A549 (cell line): ENCODE results near the gene PYGO2. TPM values are rescaled to one million over a fixed set of nuclear protein-coding genes. Genes with fewer than 3 reads are reported as not detected.

Source experiments
- ATAC-seq, 2 experiments: fragments of 200-7000 bp in 1 of 2; fragments of >200 bp in 1 of 2; cut with Nextera tagmentation in 1 of 2; cut with Tn5 transposase in 1 of 2; 3 replicates each; pipeline versions ENCODE4 v1.8.0 to v1.9.1; 2018 to 2020; ENCODE audit warnings: mild to moderate bottlenecking in 1 of 2, moderate library complexity in 1 of 2
- CTCF ChIA-PET: fragments of 300-600 bp; sonication (Branson Sonifier 250); formaldehyde crosslinking; extraction: SDS; loops from one replicate; lab custom pipeline; 2021; ENCODE audit warnings: antibody characterized with exemption, inconsistent platforms; lab: Yijun Ruan, JAX
- POLR2A ChIA-PET: fragments of 350-600 bp; formaldehyde crosslinking; extraction: SDS; loops from one replicate; lab custom pipeline; 2021; ENCODE audit warnings: antibody characterized with exemption, inconsistent platforms; lab: Yijun Ruan, JAX
- DNase-seq, 2 experiments: peaks; one replicate each; pipeline versions ENCODE4 v3.0.0 to v3.0.0-alpha.2; 2011 to 2016; ENCODE audit warnings: low read depth in 1 of 2, low spot score in 1 of 2
- FAIRE-seq: peaks from 2 replicates; lab custom pipeline; 2011; peaks lifted over from hg19 to GRCh38; lab: Jason Lieb, UNC
- H3K27ac ChIP-seq, 2 experiments: fragments of >200 bp; sonication (Bioruptor Twin); formaldehyde crosslinking; 3 replicates each; pipeline ENCODE4 v1.5.1; 2016 to 2017
- H3K4me1 ChIP-seq: fragments of >200 bp; sonication (Bioruptor Twin); formaldehyde crosslinking; 3 replicates; pipeline ENCODE4 v1.6.1; 2016
- H3K4me2 ChIP-seq: fragments of >200 bp; sonication (Bioruptor Twin); formaldehyde crosslinking; 3 replicates; pipeline ENCODE4 v1.6.1; 2016
- H3K4me3 ChIP-seq: fragments of >200 bp; sonication (Bioruptor Twin); formaldehyde crosslinking; 3 replicates; pipeline ENCODE4 v1.5.1; 2016
- H3K9me3 ChIP-seq: fragments of >200 bp; sonication (Bioruptor Twin); formaldehyde crosslinking; 3 replicates; pipeline ENCODE4 v1.6.1; 2016
- CEBPB ChIP-seq, 2 experiments: fragments of >200 bp in 1 of 2; sonication (Bioruptor Twin) in 1 of 2; formaldehyde crosslinking in 1 of 2; IDR thresholded peaks; 2 replicates each; pipeline ENCODE4 v1.6.1; 2012 to 2016
- CHD4 ChIP-seq: fragments of 200-600 bp; sonication (generic); IDR thresholded peaks from 2 replicates; pipeline ENCODE4 v1.6.1; 2016; ENCODE audit warnings: antibody characterized with exemption, mild to moderate bottlenecking, borderline replicate concordance
- ESRRA ChIP-seq: fragments of 150-350 bp; IDR thresholded peaks from 2 replicates; pipeline ENCODE4 v1.6.1; 2014; ENCODE audit warnings: mild to moderate bottlenecking, low read length, borderline replicate concordance
- HDAC2 ChIP-seq: fragments of 200-600 bp; sonication (generic); IDR thresholded peaks from 2 replicates; pipeline ENCODE4 v1.6.1; 2016
- HOXB5 ChIP-seq: fragments of 250-450 bp; sonication (Bioruptor Pico); IDR thresholded peaks from 2 replicates; pipeline ENCODE4 v1.5.0; 2020; ENCODE audit warnings: mild to moderate bottlenecking, moderate library complexity
- JUN ChIP-seq, 2 experiments: fragments of >200 bp; sonication (Bioruptor Twin); formaldehyde crosslinking; IDR thresholded peaks; 2 replicates in 1 of 2; 3 replicates in 1 of 2; pipeline ENCODE4 v1.6.1; 2016 to 2017
- KDM1A ChIP-seq: fragments of 200-600 bp; sonication (generic); IDR thresholded peaks from 2 replicates; pipeline ENCODE4 v1.6.1; 2016; ENCODE audit warnings: low read depth, mild to moderate bottlenecking
- PHF8 ChIP-seq: fragments of 200-600 bp; sonication (generic); IDR thresholded peaks from 2 replicates; pipeline ENCODE4 v1.6.1; 2016; ENCODE audit warnings: low read depth, mild to moderate bottlenecking, antibody characterized with exemption, moderate library complexity, borderline replicate concordance
- POLR2AphosphoS2 ChIP-seq: conservative IDR thresholded peaks from 2 replicates; pipeline ENCODE4 v1.6.1; 2012; ENCODE audit warnings: low read length, improper control_type of control experiment, inconsistent platforms
- RARB ChIP-seq: fragments of 250-450 bp; sonication (Bioruptor Pico); IDR thresholded peaks from 2 replicates; pipeline ENCODE4 v1.8.0; 2021; ENCODE audit warnings: mild to moderate bottlenecking, moderate library complexity
- REST ChIP-seq: fragments of 200-600 bp; sonication (generic); IDR thresholded peaks from 2 replicates; pipeline ENCODE4 v1.6.1; 2016; ENCODE audit warnings: antibody characterized with exemption, mild to moderate bottlenecking, moderate library complexity
- WGBS: methylation state at CpG from one replicate; pipeline ENCODE4 v1.1.6; 2017; ENCODE audit errors: missing lambda C conversion rate; 5-methylcytosine and 5-hydroxymethylcytosine counted together
- polyA plus RNA-seq, 4 experiments: library from polyadenylated mRNA; depleted of rRNA in 3 of 4; stranded (reverse); fragments of >200 nt; fragmentation: RNase III in 1 of 4; extraction: RNeasy Plus Mini Kit Qiagen cat#74134 plus additional on column Dnase treatment in 1 of 4; gene quantifications; 2 replicates in 3 of 4; 3 replicates in 1 of 4; pipeline ENCODE4 v1.2.3, GENCODE V29; 2011 to 2017

The PYGO2 gene
- polyA plus RNA-seq, 2 of the 4 experiments (the other 2 are of a cell fraction), result 18.3 to 24.6 TPM

DNA sequence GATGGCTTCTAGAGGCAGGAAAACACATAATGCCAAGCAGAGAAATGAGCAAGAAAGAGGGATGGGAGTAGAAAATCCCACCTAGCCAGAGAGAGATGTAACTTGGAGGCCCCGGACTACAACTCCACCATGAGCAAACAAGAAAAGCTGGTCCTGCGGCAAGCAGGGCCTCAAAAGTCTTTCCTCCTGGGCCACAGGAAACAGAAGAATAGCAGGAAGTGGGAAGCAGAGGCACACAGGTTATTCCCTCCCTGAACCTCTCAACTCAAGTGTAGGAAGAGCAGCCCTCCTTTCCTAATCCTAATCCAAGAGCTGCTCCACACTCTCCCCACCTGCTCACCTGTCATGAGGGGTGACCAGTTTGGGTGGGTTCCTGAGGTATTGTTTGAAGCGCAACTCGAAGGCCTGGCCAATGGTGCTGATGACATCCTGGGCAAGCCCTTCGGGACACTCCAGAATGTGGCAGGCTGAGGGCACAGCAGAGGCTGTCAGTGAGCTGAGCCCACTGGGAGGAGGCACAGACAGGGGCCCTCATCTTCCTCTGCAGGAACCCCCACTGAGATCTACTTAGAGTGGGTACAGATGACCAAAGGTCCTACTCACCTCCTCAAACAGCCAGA is 5.9 kb upstream of the PYGO2 start:
- Histone ChIP-seq H3K4me2 (peak overlapping the region; percentile 99), H3K27ac (peak overlapping the region in 1 of 2 experiments; percentile 98; a peak in 4 of 6 replicates), H3K9me3 (no peaks in the 10 kb centered on the region), H3K4me3 (no peak overlapping the region)
- ATAC-seq, result no peak
- POLR2A ChIA-PET, result no interaction called here
- WGBS, result 93% methylated on average over 4 of the region's 5 CpGs
- TF ChIP-seq JUN (IDR thresholded peaks at IDR 0.05) (no peak), RARB (CRISPR knock-in tag) (no peak), REST (no peak), HOXB5 (no peak)
- TF ChIP-seq, all 56 proteins: peak for 0
- no peak for DNase-seq
- FAIRE-seq, result no peak
- CTCF ChIA-PET, result no interaction called here
- peaks cover 48% of the 10 kb centered on the region for H3K4me1 ChIP-seq

DNA sequence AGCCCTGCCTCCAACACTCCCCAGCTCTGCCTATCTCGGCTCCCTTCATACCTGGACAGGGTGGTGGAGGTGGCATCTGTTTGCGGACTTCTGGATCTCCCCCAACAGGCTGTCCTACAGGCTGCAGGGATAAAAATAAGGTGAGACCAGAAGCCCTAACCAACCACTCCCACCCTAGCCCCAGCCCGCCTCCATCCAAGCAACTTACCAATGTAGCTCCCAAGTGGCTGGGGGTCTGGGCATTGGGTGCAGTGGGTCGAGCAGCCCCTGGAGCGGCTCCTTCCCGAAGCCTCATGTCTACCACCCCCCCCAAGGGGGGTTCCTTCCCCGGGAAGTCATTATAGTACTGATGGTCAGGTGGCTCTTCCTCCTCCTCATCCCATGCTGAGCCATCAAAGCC is 4.5 kb upstream of the PYGO2 start:
- TF ChIP-seq PHF8, result no peak
- no peak for TF ChIP-seq KDM1A
- TF ChIP-seq HDAC2, result no peak
- TF ChIP-seq, all 56 proteins: peak for 0
- ChIA-PET POLR2A (interaction anchor here (1.5 to 1.9 kb wide), 2 partner anchors 8 to 10 kb away, joined by 4 to 8 read pairs; partner anchors contain the start of genes CKS1B and PBXIP1), CTCF (interaction anchor here (0.9 kb wide), 1 partner anchor 30 kb away, joined by 3 read pairs; the partner anchor contains the start of gene PMVK)
- ATAC-seq, result no peak
- H3K4me3 ChIP-seq, result no peak overlapping the region
- DNase-seq, result no peak
- no peak for FAIRE-seq
- no peaks in the 10 kb centered on the region for H3K9me3 ChIP-seq
- H3K4me2 ChIP-seq, result no peak overlapping the region
- H3K27ac ChIP-seq, result no peak overlapping the region
- peaks cover 35% of the 10 kb centered on the region for H3K4me1 ChIP-seq
- 91% methylated on average over 6 of the region's 7 CpGs for WGBS

- no peaks in the 10 kb centered on the region for H3K9me3 ChIP-seq
- H3K4me2 ChIP-seq, result no peak overlapping the region
- WGBS, result 90% methylated on average over 6 of the region's 6 CpGs
- no peak for DNase-seq
- 0 out of 6 replicates have a peak overlapping the region, but pooled peaks of 1 of the 2 experiments have one; percentile 7 for H3K27ac ChIP-seq
- H3K4me3 ChIP-seq, result no peak overlapping the region
- ChIA-PET CTCF (interaction anchor here (1.2 kb wide), 1 partner anchor 9 kb away, joined by 4 read pairs; the partner anchor contains the start of gene PBXIP1), POLR2A (interaction anchor here (0.6 to 1.9 kb wide), 3 partner anchors 10 to 80 kb away, joined by 4 to 8 read pairs (median 6); partner anchors contain the start of gene CKS1B)
- no peak for ATAC-seq
- FAIRE-seq, result no peak
- H3K4me1 ChIP-seq, result peaks cover 40% of the 10 kb centered on the region
- TF ChIP-seq ESRRA (no peak), CEBPB (IDR thresholded peaks at IDR 0.05) (peak in 1 of 2 experiments; percentile 42; a peak in 2 of 4 replicates)
Observed at GRCh38 chr1:154964359-154964758, 2.8 kb upstream of the PYGO2 start.

GRCh38 chr1:154963643-154964042 is 2.1 kb upstream of the PYGO2 start:
- ChIA-PET CTCF (interaction anchor here (1.0 kb wide), 1 partner anchor 120 kb away, joined by 3 read pairs; no protein-coding TSS in a partner anchor), POLR2A (no interaction called here)
- Histone ChIP-seq H3K9me3 (no peaks in the 10 kb centered on the region), H3K4me2 (peak overlapping the region; percentile 99; the same call in 1 of the 3 replicates), H3K4me3 (no peak overlapping the region), H3K4me1 (peaks cover 36% of the 10 kb centered on the region)
- no peak for DNase-seq
- ATAC-seq, result no peak
- TF ChIP-seq CHD4 (no peak), POLR2AphosphoS2 (peak; percentile 66; the same call in 1 of the 2 replicates)
- TF ChIP-seq, all 56 proteins: peak for 1
- WGBS, result 84% methylated on average over 8 of the region's 8 CpGs
- no peak for FAIRE-seq
- 0 out of 6 replicates have a peak overlapping the region, but pooled peaks of 1 of the 2 experiments have one; percentile 4 for H3K27ac ChIP-seq
